Stimulated activated CD8-positive, alpha-beta memory T cell treated with anti-CD3 and anti-CD28 coated beads, Interleukin-15, amount 100 ng/mL, for 48 hours (primary cell): ENCODE measurements around the gene CKLF.
"Not testable (repeated sequence)": the region's sequence is repeated elsewhere in the genome, so short reads cannot be mapped to it uniquely, and the experiment has no call there.

Experiments
- DNase-seq, 2 donors: peaks; one replicate each; pipeline ENCODE4 v3.0.0-alpha.2; 2020; ENCODE audit warnings: low read depth in 2 of 2

CKLF gene

GRCh38 chr16:66596986-66597848 is 44.8 kb downstream of the CKLF start:
- DNase-seq = no peak

- DNase-seq = no peak
These were observed 45.7 kb downstream of the CKLF start for GRCh38 chr16:66598111-66598510.

GRCh38 chr16:66599726-66600125 is 47.4 kb downstream of the CKLF start:
- DNase-seq = no peak

GRCh38 chr16:66600477-66600876 is 48.1 kb downstream of the CKLF start:
- DNase-seq = no peak

- DNase-seq = no peak
These were observed 49.1 kb downstream of the CKLF start for GRCh38 chr16:66601471-66601870.

- DNase-seq = peak; percentile 46 to 53
These were observed 51.4 kb downstream of the CKLF start for GRCh38 chr16:66603537-66604375.

GRCh38 chr16:66604376-66605176 is 52.2 kb downstream of the CKLF start, which contains the start of gene CMTM3:
CMTM3 (plus strand) TSS chr16:66604704; CDS start chr16:66604806, 102 bp downstream.
- DNase-seq = peak; percentile 64 to 65

GRCh38 chr16:66605177-66605978 is 53.0 kb downstream of the CKLF start:
- DNase-seq = no peak

GRCh38 chr16:66605979-66606751 is 53.8 kb downstream of the CKLF start:
- no peak for DNase-seq

- peak; percentile 77 to 78 for DNase-seq
These were observed 56.1 kb downstream of the CKLF start for GRCh38 chr16:66608241-66609138.

- no peak for DNase-seq
These were observed 56.7 kb downstream of the CKLF start for GRCh38 chr16:66609139-66609510.

- DNase-seq = no peak
These were observed 57.9 kb downstream of the CKLF start for GRCh38 chr16:66610111-66610820.

GRCh38 chr16:66611911-66612310 is 59.5 kb downstream of the CKLF start:
- DNase-seq = not testable (repeated sequence)

- DNase-seq = no peak
These were observed 60.0 kb downstream of the CKLF start for GRCh38 chr16:66612422-66612821.

GRCh38 chr16:66614161-66614802 is 61.9 kb downstream of the CKLF start:
- DNase-seq = no peak
